HG03103 (cell line): Measurements from ENCODE around the gene AQP6.

ENCODE experiments used
- ATAC-seq: cut with Tn5 transposase; IDR thresholded peaks from one replicate; pipeline ENCODE4 v1.9.1; 2021; ENCODE audit warnings: low read depth; ENCODE audit not compliant: unreplicated experiment

Gene AQP6

GRCh38 chr12:49942921-49943624, 29.7 kb upstream of the AQP6 start:
- ATAC-seq, result no peak

- ATAC-seq, result no peak
Measured at GRCh38 chr12:49943625-49943960, 29.2 kb upstream of the AQP6 start.

- ATAC-seq, result no peak
Measured at GRCh38 chr12:49944046-49944445, 28.7 kb upstream of the AQP6 start.

- ATAC-seq, result no peak
Measured at GRCh38 chr12:49944718-49945117, 28.0 kb upstream of the AQP6 start.

GRCh38 chr12:49945394-49946080, 27.2 kb upstream of the AQP6 start:
- peak; percentile 81 for ATAC-seq

- ATAC-seq, result no peak
Measured at GRCh38 chr12:49946086-49946485, 26.7 kb upstream of the AQP6 start.

- ATAC-seq, result no peak
Measured at GRCh38 chr12:49946497-49946896, 26.2 kb upstream of the AQP6 start.

GRCh38 chr12:49947593-49948226, 25.0 kb upstream of the AQP6 start:
- ATAC-seq, result no peak

GRCh38 chr12:49948866-49949845, 23.6 kb upstream of the AQP6 start:
- no peak for ATAC-seq

- ATAC-seq, result no peak
Measured at GRCh38 chr12:49949866-49950265, 22.9 kb upstream of the AQP6 start.

GRCh38 chr12:49950273-49951251, 22.2 kb upstream of the AQP6 start, which contains the start of gene AQP2:
AQP2 (plus strand) TSS chr12:49950737; CDS start chr12:49950831, 94 bp downstream.
- ATAC-seq, result no peak

GRCh38 chr12:49951411-49952240, 21.1 kb upstream of the AQP6 start:
- no peak for ATAC-seq

GRCh38 chr12:49952391-49953055, 20.2 kb upstream of the AQP6 start:
- no peak for ATAC-seq

GRCh38 chr12:49953151-49953550, 19.6 kb upstream of the AQP6 start:
- no peak for ATAC-seq

- ATAC-seq, result no peak
Measured at GRCh38 chr12:49953961-49954846, 18.5 kb upstream of the AQP6 start.

- ATAC-seq, result no peak
Measured at GRCh38 chr12:49954863-49955830, 17.6 kb upstream of the AQP6 start.
